ENCODE data around the gene FAS. TPM values are rescaled to one million over a fixed set of nuclear protein-coding genes. Genes with fewer than 3 reads are reported as not detected.

The FAS gene
- total and polyA plus RNA-seq, 2 experiments from 2014 or later = 7.3 to 14.1 TPM

GRCh38 chr10:88974012-88974411 is 16.6 kb upstream of the FAS start:
- Histone ChIP-seq H3K36me3 (replicated peaks; ENCODE audit: insufficient read depth, low read depth) (no peaks in the 10 kb centered on the region), H3K27me3 (no peaks in the 10 kb centered on the region), H4K20me1 (ENCODE audit: insufficient read depth, poor library complexity, severe bottlenecking) (no peaks in the 10 kb centered on the region), H3K9me3 (ENCODE audit: low read depth) (no peaks in the 10 kb centered on the region), H3K4me1 (ENCODE audit: insufficient read depth) (no peaks in the 10 kb centered on the region), H3K27ac (no peak overlapping the region), H3K4me3 (no peak overlapping the region), H3K4me2 (no peak overlapping the region), H2AFZ (no peak overlapping the region), H3K9me2 (replicated peaks; ENCODE audit: insufficient read depth) (no peaks in the 10 kb centered on the region), H3K79me2 (no peaks in the 10 kb centered on the region)
- TF ChIP-seq CTCF (IDR thresholded peaks at IDR 0.05; ENCODE audit: poor library complexity) (no peak), EZH2phosphoT487 (IDR thresholded peaks at IDR 0.05; ENCODE audit: low read depth, severe bottlenecking, unreplicated experiment) (no peak)
- DNase-seq (ENCODE audit: low spot score) = no peak
- 96% methylated on average over 3 of the region's 3 CpGs for WGBS (ENCODE audit: low lambda C conversion rate, missing lambda C conversion rate)

DNA sequence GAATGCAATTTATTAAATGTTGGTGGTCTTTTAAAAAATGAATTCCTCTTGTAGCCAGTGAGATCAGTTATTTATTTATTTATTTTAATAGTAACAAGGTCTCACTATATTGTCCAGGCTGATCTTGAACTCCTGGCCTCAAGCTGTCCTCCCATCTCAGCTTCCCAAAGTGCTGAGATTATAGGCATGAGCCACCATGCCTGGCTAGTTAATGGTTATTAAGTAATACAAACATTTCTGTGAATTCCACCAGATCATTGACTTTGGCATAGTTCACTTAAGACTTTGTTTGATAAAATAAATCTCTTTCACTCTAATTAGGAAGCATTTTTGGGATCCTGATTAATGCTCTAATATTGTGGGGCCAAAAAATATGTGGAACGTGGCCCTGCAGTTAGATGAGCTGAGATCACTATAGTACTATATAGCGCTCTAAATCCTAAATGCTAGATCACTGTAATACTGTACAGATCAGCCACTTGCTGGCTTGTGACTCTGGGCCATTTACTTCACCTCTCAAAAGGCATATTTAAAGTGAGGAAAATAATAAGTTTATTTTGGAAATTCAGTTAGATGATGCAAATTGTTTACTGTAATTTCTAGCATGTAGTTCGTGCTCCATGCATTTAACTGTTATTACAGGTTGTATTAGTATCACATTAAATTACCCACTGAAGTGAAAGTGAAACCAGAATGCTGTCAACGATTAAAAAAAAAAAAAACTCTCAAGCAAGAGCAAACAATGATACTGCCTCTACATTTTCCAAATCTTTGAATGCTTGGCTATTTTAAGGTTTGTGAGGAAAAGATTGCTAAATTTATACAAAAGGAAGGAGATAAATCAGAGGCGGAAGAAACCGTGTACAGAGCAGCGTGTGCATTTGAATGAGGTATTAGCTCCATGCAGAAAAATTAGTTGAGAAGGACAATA is 15.9 kb upstream of the FAS start:
- Histone ChIP-seq H3K79me2 (no peaks in the 10 kb centered on the region), H3K9me2 (replicated peaks; ENCODE audit: insufficient read depth) (no peaks in the 10 kb centered on the region), H3K36me3 (replicated peaks; ENCODE audit: insufficient read depth, low read depth) (no peaks in the 10 kb centered on the region), H2AFZ (peak overlapping the region; percentile 32), H3K4me3 (no peak overlapping the region), H3K27ac (no peak overlapping the region), H3K4me1 (ENCODE audit: insufficient read depth) (no peaks in the 10 kb centered on the region), H3K9me3 (ENCODE audit: low read depth) (no peaks in the 10 kb centered on the region), H4K20me1 (ENCODE audit: insufficient read depth, poor library complexity, severe bottlenecking) (no peaks in the 10 kb centered on the region), H3K27me3 (no peaks in the 10 kb centered on the region), H3K4me2 (peak overlapping the region; percentile 51)
- TF ChIP-seq CTCF (IDR thresholded peaks at IDR 0.05; ENCODE audit: poor library complexity) (no peak), EZH2 (IDR thresholded peaks at IDR 0.05; ENCODE audit: borderline replicate concordance) (no peak), EZH2phosphoT487 (IDR thresholded peaks at IDR 0.05; ENCODE audit: low read depth, severe bottlenecking, unreplicated experiment) (no peak)
- no peak for DNase-seq (ENCODE audit: low spot score)
- WGBS (ENCODE audit: low lambda C conversion rate, missing lambda C conversion rate) = 73% methylated on average over 7 of the region's 7 CpGs

GRCh38 chr10:88975377-88975720 is 15.2 kb upstream of the FAS start:
- no peaks in the 10 kb centered on the region for H3K27me3 ChIP-seq
- no peak overlapping the region for H3K4me3 ChIP-seq
- no peaks in the 10 kb centered on the region for H3K79me2 ChIP-seq
- no peak for DNase-seq (ENCODE audit: low spot score)
- no peaks in the 10 kb centered on the region for H3K4me1 ChIP-seq (ENCODE audit: insufficient read depth)
- H3K9me3 ChIP-seq (ENCODE audit: low read depth) = no peaks in the 10 kb centered on the region
- peak overlapping the region; percentile 51 for H3K4me2 ChIP-seq
- H3K9me2 ChIP-seq (replicated peaks; ENCODE audit: insufficient read depth) = no peaks in the 10 kb centered on the region
- no peaks in the 10 kb centered on the region for H4K20me1 ChIP-seq (ENCODE audit: insufficient read depth, poor library complexity, severe bottlenecking)
- WGBS (ENCODE audit: low lambda C conversion rate, missing lambda C conversion rate) = 90% methylated on average over 3 of the region's 3 CpGs
- TF ChIP-seq EZH2phosphoT487 (IDR thresholded peaks at IDR 0.05; ENCODE audit: low read depth, severe bottlenecking, unreplicated experiment) = no peak
- no peak for TF ChIP-seq EZH2 (IDR thresholded peaks at IDR 0.05; ENCODE audit: borderline replicate concordance)
- TF ChIP-seq CTCF (IDR thresholded peaks at IDR 0.05; ENCODE audit: poor library complexity) = no peak
- H2AFZ ChIP-seq = peak overlapping the region; percentile 32
- H3K36me3 ChIP-seq (replicated peaks; ENCODE audit: insufficient read depth, low read depth) = no peaks in the 10 kb centered on the region
- H3K27ac ChIP-seq = no peak overlapping the region

Measured in hepatocyte (in vitro differentiated cells).